NCI-H1436 treated with DMSO at 0.1 percent for 48 hours (cell line): ENCODE measurements around the gene HSPA12A.

Experiments used
- DNase-seq: peaks from one replicate; lab custom pipeline; 2025; lab: John Stamatoyannopoulos, UW

The HSPA12A gene

DNA sequence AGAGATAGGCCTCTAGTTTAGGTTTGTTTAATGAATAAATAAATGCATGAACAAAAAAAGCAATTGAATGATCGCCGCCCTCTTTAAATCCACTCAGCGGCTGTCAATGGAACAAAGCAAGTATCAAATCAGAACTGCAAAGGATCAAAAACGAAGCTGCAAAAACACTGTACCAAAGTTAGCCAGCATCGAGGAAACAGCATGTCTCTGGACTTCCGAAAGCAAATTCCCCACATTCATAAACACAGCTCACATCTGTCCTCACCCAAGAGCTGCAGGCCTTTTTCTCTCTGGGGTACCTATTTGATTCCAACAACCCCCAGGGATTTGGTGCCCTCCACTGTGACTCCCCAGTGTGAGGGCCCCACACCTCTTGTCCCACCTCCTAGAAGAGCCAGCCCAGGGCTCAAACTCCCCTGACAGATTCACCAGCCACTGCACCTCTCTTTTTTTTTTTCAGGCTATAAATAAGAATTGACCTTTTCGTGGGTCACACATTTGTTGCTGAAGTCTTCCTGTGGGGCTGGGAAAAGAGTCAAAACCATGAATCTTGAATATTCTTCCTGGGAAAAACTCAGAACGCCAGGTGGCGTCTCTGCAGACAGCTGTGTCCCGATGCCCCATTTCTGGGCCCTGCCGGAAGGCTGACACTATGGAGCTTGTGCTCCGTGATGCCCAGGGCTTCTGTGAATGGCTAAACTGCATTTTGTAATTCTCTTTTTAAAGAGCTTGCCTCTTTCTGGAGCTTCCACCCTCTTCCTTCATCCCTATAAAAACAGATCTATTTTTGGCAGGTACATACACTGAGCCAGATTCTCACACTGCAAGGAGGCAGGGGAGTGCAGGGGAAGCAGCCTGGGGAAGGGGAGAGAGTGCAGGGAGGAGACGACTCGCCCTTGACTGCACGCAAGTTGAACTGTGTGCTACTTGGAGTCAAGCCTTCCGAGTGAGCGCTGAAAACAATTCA, 51.7 kb downstream of the HSPA12A start:
- DNase-seq, result no peak

DNA sequence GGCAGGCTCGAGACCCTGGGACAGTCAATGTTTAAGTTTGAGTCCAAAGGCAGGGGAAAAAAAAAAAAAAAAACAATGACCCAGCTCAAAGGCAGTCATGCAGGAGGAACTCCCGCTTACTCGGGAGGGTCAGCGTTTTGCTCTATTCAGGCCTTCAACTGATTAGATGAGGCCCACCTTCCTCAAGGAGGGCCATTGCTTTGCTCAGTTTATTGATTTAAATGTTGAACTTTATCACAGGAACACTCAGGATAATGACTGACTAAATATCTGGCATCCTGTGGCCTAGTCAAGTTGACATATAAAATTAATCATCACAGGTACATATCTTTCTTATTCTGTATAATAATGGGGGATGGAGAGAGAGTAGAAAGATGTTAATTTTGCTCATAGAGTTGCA, 52.6 kb downstream of the HSPA12A start:
- DNase-seq, result no peak

DNA sequence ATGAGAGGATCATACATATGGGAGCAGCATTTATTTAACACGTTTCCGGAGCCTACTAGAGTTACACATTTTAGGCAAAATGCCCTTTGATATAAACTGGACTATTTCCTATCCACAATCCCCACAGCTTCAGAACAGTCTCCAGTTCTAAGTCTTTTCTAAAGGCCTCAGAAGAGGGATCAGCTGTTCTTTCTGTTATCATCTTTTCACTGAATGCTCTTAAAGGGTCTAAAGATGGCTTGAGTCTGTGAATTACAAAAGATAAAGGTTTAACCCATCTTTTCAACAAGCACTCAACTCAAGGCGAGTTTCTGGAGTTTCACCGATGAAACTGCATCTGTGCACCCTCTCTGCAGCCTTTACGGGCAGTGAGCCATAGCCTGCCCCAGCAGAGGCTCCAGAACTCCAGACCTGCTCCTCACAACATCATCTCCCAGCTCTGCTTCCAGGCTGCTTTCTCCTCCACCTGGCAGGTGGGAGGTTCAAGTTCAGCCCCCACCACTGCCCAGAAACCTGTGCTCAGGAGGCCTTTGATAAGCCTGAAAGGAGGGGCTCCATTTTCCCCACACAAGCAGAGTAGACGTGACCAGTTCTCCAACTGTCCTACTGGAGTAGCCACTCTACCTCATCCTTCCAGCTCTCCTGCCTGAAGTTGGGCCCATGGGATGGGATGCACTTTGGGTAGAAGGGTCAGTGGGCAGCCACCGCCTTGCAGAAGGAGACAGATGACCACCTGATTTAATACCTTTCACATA, 53.4 kb downstream of the HSPA12A start:
- no peak for DNase-seq

DNA sequence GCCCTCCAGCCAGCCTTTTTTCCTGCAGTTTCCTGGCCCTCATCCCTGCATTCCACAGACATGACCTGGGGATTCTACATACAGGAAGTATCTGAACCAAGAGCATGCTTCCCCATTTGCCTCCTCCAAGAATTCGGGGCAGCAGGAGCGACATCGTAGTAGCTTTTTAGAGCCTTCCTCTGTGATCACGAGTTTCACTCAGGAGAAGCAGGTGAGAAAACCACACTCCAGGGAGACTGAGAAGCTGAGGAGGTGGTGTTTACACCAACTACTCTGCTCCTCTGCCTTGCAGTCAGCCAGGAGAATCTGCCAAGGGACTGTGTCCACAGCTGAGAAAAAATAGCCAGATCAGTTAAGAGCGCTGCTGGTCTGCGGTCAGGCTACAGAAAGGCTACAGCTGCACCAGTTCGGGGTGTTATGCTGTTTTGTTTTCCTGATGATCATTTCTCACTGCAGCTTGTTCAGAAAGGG, 54.1 kb downstream of the HSPA12A start:
- no peak for DNase-seq

DNA sequence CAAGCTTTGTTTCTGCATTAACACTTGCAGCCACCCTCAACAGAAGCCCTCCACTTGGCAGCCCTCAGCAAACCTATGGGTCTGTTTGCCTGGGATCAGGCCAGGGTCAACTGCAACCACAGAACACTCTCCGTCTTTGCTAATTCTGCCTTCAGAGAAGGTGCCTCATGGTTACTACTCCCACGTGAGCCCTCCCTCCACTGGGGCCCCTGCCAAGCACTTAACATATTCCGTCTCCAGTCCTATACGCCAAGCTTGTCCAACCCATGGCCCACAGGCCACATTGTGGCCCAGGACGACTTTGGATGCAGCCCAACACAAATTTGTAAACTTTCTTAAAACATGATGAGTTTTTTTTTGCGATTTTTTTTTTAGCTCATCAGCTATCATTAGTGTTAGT, 54.7 kb downstream of the HSPA12A start:
- no peak for DNase-seq

DNA sequence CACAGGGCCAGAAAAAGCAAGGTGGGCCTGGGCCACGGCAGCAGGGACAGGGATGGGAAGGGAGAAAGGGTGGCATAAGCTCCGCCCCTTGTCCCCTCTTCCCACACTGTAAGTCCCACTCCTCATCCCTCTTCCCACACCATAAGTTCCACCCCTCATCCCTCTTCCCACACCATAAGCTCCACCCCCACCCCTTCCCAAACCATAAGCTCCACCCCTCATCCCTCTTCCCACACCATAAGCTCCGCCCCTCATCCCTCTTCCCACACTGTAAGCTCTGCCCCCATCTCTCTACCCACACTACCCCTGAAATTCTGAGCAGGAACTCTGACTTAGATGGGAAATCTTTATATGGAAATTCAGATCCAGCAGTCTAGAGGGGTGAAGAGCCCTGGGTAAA, 55.7 kb downstream of the HSPA12A start:
- DNase-seq, result no peak

DNA sequence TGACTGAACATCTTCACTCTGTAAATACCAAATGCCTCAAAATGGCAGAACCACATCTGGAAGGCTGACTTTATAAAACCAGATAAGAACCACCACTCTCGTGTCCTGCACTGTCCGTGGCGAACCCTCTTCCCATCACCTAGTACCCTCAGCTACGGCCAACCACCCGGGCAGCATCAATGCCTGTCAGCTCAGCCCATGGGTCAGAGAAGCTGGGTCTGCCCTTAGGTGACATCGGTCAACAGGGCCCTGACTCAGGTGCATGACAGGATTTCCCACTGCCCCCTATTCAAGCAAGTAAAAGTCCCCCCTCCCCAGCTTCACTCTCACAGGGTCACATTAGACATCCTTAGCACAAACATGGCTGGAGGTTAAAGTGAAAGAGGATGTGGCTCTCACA, 56.6 kb downstream of the HSPA12A start:
- DNase-seq, result no peak

DNA sequence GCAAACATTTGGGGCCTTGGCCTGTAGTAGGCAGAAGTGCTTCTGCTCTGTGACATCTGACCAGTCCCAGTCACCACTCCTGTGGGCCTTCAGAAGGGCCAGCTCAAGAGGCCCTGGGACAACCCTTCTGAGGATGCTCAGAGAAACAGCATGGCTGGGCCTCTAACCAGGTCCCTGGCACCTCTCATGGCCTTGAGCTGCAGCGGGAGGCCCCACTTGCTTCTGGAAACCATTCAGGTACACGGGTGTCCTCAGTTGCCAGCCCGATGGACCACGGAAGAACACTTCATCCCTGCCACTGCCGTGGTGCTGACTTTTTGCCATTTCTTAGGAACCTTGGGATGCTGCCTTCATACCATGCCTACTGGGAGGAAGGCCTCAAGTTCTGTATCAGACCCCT, 57.6 kb downstream of the HSPA12A start:
- no peak for DNase-seq

DNA sequence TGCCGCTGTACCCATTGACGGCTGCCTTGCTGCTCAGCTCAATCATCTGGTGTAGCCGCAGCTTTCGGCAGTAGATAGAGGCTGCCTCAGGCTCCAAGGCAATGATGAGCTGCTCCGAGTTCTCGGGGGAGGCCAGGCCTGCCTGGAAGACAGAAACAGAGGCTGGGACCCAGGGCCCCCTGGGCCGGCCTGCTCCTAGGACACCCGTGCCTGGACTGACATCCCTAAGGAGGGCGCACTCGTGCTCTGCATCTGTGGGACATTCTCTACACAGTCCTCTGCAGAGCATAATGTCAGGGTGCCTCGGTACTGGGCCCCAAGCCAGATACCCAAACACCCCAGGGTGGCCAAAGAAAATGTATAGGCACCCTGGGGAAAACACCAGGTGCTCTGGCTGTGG, 58.5 kb downstream of the HSPA12A start:
- DNase-seq, result no peak

DNA sequence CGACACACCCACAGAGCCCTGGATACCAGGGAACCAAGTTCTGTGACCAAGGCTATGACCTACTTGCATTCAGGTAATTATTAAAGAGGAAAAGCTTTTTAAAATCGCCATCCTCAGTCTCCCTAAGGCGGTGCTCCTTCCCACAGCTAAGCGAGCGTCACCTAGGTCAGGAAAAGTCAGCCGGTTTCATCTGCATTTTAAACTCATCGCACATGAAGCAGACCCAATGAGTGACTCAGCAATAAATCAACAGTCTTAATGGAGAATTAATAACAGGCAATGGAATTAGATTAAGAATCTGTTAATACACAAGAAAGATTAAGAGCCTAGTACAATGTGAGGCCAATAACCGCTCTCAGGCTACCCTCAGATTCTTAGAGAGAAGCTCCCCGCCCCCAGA, 59.2 kb downstream of the HSPA12A start:
- no peak for DNase-seq

DNA sequence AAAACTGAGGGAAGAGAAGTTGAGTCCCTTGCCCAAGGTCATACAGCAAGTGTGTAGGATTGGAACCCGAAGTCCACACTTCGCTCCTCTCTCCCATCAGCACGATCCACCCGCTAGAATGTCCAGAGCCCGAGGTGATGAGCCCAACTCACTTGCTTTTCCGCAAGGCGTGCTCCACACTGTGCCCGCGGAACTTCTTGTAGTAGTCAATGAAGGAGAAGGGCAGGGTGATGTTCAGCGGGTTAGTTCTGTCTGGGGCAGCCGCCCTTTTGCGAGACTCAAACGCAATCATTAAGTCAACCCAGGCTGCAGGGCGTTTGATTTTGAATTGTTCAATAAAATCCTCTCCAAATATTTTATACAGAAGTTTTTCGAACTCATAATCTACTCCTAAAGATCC, 63.0 kb downstream of the HSPA12A start:
- no peak for DNase-seq

DNA sequence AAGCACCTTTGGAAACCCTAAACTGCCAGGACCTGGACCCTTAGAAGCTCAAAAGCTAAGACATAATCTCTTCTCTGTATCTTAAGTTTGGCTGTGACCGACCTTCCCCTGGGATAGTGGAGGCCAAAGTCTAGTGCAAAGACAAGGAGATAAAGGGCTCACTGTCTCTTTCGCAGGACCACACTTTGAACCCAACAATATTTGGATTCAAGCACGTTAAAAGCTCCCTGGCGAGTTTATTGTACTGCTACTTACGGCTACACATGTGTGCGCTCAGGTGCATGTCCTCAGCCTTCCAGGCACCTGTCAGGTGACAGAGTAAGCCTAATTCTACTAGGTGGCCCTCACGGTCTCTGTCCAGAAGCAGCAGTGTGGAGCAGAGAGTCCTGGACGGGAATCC, 65.7 kb downstream of the HSPA12A start:
- DNase-seq, result no peak

DNA sequence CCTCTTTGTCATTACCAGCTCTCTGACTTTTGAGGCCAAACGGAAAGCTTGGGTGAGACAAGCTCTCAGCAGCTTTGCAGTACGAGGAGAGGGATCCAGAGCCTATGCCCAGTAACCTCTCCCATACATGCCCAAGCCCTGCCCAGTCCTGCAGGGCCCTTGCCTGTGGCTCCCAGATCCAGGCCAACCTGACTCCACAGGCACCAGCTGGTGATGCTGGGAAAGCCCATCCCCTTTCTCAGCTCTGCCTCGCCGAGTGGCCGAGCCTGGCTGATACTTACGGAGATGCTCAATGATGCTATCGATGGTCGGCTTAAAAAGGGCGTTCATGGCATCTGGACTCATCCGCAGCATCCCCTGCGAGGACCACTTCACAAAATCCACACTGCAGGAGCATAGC, 66.2 kb downstream of the HSPA12A start:
- DNase-seq, result no peak

DNA sequence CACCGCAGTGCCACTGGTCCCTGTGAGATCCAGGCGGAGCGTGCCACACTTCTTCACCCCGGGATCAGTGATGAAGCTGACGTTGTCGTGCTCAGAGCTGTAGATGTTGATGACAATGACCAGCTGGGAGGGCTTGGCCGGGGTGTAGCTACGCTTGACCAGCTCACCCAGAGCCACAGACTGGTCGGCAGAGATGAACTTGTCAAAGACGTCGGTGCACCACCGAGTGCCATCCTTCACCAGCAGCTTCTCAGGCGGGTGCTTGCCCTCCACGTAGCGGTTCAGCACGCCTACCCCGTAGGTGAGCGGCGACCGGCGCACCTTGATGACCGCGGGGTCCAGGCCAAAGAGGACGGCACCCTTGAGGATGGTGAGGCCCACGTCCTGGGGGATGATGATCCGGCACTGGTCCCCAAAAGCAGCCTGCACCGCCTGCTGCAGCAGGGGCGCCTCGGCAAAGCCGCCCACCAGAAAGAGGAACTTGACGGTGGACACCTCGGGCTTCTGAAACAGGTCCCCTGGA, 67.4 kb downstream of the HSPA12A start:
- no peak for DNase-seq

DNA sequence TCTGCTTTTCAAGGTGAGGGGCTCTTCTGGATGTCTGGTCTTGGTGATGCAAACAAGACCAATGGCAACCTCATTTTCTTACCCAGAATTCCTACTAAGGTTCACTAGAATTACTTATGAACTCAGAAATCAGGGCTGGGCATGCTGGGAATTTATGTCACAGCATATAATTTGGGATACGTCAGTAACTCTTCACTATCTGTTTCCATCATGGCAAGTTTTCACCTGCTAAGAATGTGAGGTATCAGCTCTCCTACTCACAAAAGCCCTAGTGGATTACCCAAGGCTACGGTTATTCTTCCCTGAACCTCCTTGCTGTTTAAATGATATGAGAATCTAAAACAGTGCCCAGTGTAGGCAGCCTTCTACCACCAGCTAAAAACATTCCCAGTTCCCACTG, 68.5 kb downstream of the HSPA12A start:
- DNase-seq, result no peak

DNA sequence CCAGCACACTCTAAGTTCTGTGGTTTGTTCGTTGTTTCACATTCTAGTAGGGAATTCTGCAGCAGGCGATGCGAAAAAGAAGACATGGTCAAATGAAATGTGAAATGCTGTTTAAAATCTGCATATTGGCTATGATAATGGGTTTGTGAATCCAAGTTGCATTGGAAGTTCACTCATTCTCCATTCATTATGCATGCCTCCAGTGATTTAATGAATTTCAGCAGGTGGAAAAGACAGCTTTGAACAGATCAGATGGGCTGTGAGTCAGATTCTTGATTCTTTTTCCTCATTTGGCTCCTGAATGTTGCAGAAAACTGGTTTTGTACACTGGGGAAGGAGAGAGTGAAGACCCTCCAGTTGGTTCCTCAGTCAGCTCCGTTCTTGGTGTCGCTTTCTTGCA, 69.5 kb downstream of the HSPA12A start:
- no peak for DNase-seq

DNA sequence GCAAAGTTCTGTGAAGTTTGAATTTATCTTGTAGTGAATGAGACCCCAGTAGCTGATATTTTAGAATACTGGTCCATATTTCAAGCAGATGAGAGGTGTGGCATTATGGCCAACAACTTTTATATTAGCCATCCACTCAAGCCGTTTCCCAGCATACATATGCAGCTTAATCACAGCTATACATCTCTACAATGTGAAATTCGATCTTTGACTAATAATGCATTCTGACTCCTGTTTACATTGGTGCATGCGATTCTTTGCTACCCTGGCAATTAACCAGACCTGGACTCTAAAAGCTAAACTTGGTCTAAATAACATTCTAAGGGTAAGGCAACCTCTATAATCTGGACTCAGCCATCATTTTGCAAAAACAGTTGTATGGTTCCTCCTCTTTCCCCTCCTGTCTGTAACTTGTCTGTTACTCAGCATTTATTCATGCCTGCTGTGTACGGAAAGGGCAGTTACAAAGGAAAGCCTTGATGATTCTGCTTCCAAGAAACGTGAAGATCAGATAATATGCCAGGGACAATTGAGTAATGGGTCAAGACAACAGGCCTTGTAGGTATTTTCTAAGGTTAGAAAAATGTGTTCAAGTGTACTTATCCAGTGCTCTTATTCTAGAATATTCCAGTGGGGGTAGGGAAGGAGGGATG, 71.0 kb downstream of the HSPA12A start:
- DNase-seq, result no peak

DNA sequence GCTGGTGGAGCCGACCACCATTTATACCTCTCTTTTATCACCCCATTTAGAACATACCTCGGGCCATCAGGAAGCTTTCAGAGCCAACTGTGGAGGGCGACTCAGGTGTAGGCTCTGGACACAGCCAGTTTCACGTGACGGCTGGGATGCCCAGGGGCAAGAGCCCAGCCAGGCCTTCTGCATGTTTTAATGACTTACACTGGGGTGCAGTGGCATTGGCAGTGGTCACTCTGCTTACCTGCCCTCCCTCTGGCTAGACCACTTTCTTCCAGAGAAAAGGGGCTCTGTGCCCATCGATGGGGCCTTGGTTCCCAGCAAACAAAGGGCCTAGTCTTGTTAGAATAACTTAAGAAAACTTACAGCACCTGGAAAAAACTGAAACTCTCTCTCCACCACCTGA, 71.7 kb downstream of the HSPA12A start:
- no peak for DNase-seq

DNA sequence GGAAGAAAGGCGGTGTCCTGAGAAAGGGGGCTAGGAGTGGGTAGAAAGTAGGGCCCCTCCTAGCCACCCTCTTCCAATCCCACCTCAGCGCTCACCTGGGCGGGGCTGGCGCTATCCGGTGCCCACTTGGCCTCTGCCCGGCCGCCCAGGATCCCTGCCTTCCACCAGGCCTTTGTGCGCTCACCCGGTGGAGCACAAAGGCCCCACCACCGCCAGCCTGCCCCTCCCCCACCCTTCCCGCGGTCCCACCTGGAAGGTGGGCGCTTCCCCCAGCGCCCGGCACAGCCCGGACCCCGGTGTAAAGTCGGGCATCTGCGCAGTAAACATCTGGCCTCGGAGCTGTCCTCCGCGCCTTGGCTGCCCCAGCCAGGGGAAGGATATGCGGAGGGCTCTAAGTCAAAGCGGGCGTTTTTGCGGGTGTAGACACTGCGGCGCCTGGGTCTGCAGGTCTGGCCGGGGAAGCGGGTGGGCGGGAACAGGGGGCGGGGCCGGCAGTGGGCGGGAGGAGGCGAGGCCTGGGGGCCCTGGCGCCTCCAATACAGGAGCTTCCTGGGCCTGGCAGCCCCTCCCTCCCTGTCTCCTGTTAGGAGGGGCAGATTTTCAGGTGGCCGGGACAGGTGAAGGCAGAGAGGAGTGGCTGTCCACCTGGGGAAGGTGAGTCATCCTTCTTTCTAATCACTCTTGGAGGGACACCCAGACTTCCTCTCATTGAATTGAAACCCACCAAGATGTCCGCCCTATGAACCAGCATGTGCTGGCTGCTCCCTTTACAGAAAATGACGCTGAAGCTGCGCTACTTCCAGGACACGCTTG, 72.3 kb downstream of the HSPA12A start:
- DNase-seq, result no peak

DNA sequence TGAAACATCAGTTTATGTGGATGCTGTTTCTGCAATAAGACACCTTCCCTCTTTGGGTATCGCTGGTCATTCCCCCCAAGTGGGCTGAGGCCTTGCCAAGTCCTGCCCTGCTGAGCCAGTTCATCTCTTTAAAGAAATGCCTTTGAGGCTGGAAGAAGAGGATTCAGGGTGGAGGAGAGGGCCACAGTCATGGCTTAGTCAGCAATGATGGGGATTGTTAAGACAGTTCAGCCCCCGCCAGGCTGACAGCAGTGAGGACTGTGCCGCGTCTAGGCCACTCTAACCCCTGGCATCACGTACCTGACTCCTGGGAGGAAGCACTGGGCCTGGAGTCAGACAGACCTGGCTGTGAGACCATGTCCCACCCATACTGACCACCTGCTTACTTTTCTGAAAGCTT, 73.3 kb downstream of the HSPA12A start:
- no peak for DNase-seq

DNA sequence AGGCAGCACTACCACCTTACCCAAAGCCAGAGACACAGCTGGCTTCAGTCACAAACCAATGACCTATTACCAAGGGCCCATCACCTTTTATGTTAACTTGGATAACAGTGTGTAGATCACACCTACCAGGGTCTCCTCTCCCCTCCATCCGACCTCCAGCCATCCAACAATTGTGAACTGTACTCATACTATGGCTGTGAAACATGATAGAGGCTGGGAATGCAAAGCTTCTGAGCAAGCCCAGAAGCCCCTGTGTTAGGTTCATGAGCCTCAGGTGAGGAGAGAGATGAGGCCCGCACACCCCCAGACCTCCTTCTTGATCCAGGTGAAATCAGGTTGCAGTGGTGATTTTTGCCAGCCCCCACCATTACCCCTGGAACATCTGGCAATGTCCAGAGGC, 73.9 kb downstream of the HSPA12A start:
- no peak for DNase-seq

DNA sequence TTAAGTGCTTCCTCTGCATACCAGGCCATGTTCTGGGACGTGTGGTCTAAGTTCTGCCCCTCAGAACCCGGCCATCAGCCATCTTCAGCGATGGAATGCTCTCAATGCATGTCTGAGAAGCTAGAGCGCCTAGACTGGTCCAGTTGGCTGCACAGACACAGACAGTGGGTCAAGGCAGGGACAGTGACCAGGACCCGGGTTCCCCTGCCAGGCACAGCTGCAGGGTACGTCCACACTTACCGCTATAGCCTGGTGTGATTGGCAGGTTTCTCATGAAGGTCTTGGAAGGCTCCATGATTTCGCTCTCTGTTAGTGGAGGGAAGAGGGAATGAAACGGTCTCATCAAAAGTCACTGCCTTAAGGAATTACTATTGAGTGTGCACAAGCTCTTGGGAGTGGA, 74.3 kb downstream of the HSPA12A start:
- DNase-seq, result no peak
